Uterus (tissue), 2 donors: ENCODE measurements around the gene RPP14.

Experiments used
- POLR2A ChIP-seq, 2 donors: fragments of 450-650 bp; IDR thresholded peaks; one replicate each; pipeline ENCODE4 v1.6.1; 2016; ENCODE audit warnings: antibody characterized with exemption in 2 of 2, mild to moderate bottlenecking in 1 of 2, moderate library complexity in 1 of 2
- TF ChIP-seq, protein P1 (sequence below), 4 experiments: fragments of 200-600 bp in 2 of 4; fragments of 450-650 bp in 2 of 4; sonication (generic) in 2 of 4; IDR thresholded peaks; one replicate each; pipeline ENCODE4 v1.5.1; 2016 to 2019; ENCODE audit warnings: antibody characterized with exemption in 4 of 4, mild to moderate bottlenecking in 2 of 4, moderate library complexity in 1 of 4

DNA sequence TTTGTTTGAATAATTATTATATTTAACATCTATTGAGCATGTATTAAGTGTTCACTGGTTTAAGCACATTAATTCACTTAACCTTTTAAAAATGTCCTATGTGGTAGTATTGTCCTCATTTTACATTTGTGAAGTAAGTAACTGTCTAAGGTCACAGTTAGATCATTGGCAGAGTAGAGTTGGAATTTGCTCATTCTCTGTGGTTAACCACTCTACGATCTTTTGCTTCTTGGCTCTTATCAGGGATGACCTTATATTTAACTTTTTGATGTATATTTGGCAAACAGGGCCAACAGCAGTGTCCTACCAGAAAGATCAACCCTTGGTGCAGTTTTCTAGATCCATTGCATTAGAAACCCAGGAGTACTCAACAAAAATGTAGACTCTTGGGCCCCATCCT lies 60.7 kb downstream of the RPP14 start:
- TF ChIP-seq POLR2A (IDR thresholded peaks at IDR 0.05): no peak
- TF ChIP-seq, protein P1, sequence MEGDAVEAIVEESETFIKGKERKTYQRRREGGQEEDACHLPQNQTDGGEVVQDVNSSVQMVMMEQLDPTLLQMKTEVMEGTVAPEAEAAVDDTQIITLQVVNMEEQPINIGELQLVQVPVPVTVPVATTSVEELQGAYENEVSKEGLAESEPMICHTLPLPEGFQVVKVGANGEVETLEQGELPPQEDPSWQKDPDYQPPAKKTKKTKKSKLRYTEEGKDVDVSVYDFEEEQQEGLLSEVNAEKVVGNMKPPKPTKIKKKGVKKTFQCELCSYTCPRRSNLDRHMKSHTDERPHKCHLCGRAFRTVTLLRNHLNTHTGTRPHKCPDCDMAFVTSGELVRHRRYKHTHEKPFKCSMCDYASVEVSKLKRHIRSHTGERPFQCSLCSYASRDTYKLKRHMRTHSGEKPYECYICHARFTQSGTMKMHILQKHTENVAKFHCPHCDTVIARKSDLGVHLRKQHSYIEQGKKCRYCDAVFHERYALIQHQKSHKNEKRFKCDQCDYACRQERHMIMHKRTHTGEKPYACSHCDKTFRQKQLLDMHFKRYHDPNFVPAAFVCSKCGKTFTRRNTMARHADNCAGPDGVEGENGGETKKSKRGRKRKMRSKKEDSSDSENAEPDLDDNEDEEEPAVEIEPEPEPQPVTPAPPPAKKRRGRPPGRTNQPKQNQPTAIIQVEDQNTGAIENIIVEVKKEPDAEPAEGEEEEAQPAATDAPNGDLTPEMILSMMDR (IDR thresholded peaks at IDR 0.05): no peak
